Ovary (tissue), 9 donors: Measurements from ENCODE around the gene RASL10A. TPM values are rescaled to one million over a fixed set of nuclear protein-coding genes. Genes with fewer than 3 reads are reported as not detected.

Experiments
- DNase-seq, 5 donors: peaks; one replicate each; pipeline ENCODE4 v3.0.0-alpha.2; 2019 to 2020
- H3K27ac ChIP-seq, 2 donors: fragments of 200-600 bp; one replicate each; pipeline versions ENCODE4 v1.5.1 to v1.8.0; 2019 to 2022
- H3K27me3 ChIP-seq: fragments of 200-600 bp; one replicate; pipeline ENCODE4 v1.8.0; 2022
- H3K36me3 ChIP-seq: fragments of 200-600 bp; sonication (generic); one replicate; pipeline ENCODE4 v1.5.1; 2019
- H3K4me1 ChIP-seq: one replicate; pipeline ENCODE4 v1.8.1; 2013; ENCODE audit warnings: mild to moderate bottlenecking, moderate library complexity; ENCODE audit not compliant: insufficient read depth
- H3K4me3 ChIP-seq: fragments of 200-600 bp; sonication (generic); one replicate; pipeline ENCODE4 v1.5.1; 2017
- H3K9me3 ChIP-seq, 2 donors: fragments of 200-600 bp in 1 of 2; sonication (generic) in 1 of 2; one replicate each; pipeline versions ENCODE4 v1.5.1 to v1.8.1; 2013 to 2019; ENCODE audit warnings: mild to moderate bottlenecking in 1 of 2, moderate library complexity in 1 of 2
- EP300 ChIP-seq: sonication (generic); formaldehyde crosslinking; IDR thresholded peaks from one replicate; pipeline ENCODE4 v1.6.1; 2017; ENCODE audit warnings: antibody characterized with exemption
- POLR2A ChIP-seq: fragments of 450-650 bp; IDR thresholded peaks from one replicate; pipeline ENCODE4 v1.6.1; 2017; ENCODE audit warnings: antibody characterized with exemption, mild to moderate bottlenecking, moderate library complexity
- WGBS, 3 donors: extraction: QIAGEN DNeasy Blood & Tissue Kit in 1 of 3; methylation state at CpG; one replicate each; pipeline versions ENCODE4 v1.1.5 to v1.1.7; 2013 to 2017; 5-methylcytosine and 5-hydroxymethylcytosine counted together
- intact Hi-C, 4 donors: fragments of 100-400 bp; cut with DNase I; formaldehyde crosslinking; loops; one replicate each; pipeline versions ENCODE4 v1.11.0 to v1.15.1; 2022 to 2023
- polyA plus RNA-seq, 2 donors: library from polyadenylated mRNA; stranded (reverse); fragments of 200-250 nt in 1 of 2; fragments of 350-450 nt in 1 of 2; fragmentation: Illumina TruSeq in 1 of 2; extraction: RNeasy Lipid Tissue Mini Kit (QIAGEN cat#74804) in 1 of 2; gene quantifications; one replicate each; pipeline ENCODE4 v1.2.3, GENCODE V29; 2013 to 2014
- total RNA-seq, 7 donors: library from RNA; depleted of rRNA in 2 of 7; stranded (reverse); fragments of >200 nt in 2 of 7; fragmentation: NEBNext Ultra II Directional in 3 of 7; extraction: Animal tissue kit (Norgen Biotek cat#: 25700) in 3 of 7; gene quantifications; one replicate each; pipeline versions ENCODE4 v1.1.0 to v1.2.4, GENCODE V29; 2016 to 2023
- TF ChIP-seq, protein P1 (sequence below), 3 donors: fragments of 450-650 bp in 2 of 3; fragments of 200-600 bp in 1 of 3; IDR thresholded peaks; one replicate each; pipeline versions ENCODE4 v1.5.1 to v1.8.0; 2016 to 2022; ENCODE audit warnings: antibody characterized with exemption in 3 of 3, mild to moderate bottlenecking in 1 of 3
- donor health status: DM: no; HTN: no; CAD: no; lungs with moderate emphysema.
- donor health status: DM: no; HTN: no; CAD: no.
- donor health status: Bipolar disorder and iron deficiency.
- donor health status: DM: yes; HTN: yes; CAD: no.
- donor health status: DM: no; HTN: no; CAD: no.
- donor health status: DM: yes; HTN: yes; CAD: no.

RASL10A gene
- total and polyA plus RNA-seq, 9 donors, result 0.22 to 0.53 (median 0.40) TPM; not detected in 3

DNA sequence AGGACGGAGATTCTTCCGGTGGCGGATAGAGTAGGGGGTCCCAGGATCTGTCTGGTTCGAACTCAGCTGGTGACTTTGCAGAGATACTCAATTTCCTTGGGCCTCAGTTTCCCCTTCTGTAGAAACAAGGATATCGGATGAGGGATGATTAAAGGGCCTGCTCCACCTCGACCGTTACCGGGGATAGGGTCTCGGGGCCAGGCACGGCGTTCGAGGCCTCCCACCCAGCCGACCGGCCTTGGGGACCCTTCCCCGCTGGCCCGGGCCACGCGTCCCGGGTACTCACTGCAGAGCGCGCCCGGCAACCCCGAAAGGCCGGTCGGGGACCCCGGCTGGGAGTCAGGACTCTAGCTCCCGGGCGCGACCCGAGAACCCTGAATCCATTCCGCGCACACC lies 48.0 kb downstream of the RASL10A start:
- no peak for TF ChIP-seq POLR2A
- H3K27me3 ChIP-seq, result no peaks in the 10 kb centered on the region
- H3K4me3 ChIP-seq, result peak overlapping the region; percentile 98
- no peak for DNase-seq
- H3K4me1 ChIP-seq, result peaks cover 11% of the 10 kb centered on the region
- intact Hi-C loops, result no loop called here
- no peaks in the 10 kb centered on the region for H3K36me3 ChIP-seq
- 0 to 1% (median 0%) methylated on average over 28 to 32 of the region's 32 CpGs for WGBS, 3 donors
- H3K9me3 ChIP-seq, result no peaks in the 10 kb centered on the region
- H3K27ac ChIP-seq, result peak overlapping the region; percentile 84 to 99

DNA sequence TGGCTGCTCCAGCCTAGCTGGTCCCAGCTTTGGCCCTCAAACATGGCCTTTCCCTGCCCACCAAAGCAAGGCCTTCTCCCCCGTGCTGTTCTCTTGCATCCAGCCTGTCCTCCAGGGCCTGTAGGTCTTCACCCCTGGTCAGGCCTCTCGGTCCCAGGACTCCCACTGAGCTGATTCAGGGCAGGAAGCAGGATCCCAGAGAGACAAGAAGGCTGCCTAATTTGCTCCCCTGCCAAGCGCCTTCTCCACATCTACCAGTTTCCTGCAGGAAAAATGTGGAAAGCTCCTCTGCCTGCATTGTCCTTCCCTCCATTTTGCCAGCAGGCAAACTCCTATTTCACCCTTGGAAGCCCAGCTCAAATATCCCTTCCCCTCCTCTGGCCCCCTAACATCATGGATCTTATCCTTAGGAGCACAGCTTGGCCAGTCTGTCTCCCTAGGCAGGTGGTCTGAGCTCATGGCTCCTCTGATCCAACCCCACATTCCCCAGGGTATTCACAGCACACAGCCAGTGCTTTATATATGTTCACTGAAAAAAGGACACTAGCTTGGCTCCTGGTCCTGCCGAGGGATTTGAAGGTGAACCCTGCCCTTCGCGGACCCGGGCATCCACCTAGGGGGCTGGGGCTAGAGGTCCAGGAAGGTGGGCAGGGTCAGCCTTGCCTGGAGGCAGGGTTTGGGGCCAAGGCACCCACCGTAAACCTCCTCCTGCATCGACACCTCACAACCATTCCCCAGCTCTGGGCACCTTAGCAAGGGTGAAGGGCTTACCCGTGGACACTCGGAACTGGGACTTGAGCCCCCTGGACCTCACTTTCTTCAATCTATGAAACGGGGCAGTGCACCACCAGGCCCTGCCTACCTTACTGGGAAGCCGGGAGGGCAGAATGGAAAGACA lies 48.7 kb downstream of the RASL10A start:
- H3K4me3 ChIP-seq, result peak overlapping the region; percentile 98
- H3K4me1 ChIP-seq, result peaks cover 11% of the 10 kb centered on the region
- DNase-seq, result peak in 1 of 5 donors; percentile 27
- H3K27me3 ChIP-seq, result no peaks in the 10 kb centered on the region
- intact Hi-C loops, result no loop called here
- WGBS, 3 donors, result 11 to 12% (median 11%) methylated on average over 12 to 13 of the region's 13 CpGs
- no peaks in the 10 kb centered on the region for H3K36me3 ChIP-seq
- H3K27ac ChIP-seq, result peak overlapping the region; percentile 84 to 99
- H3K9me3 ChIP-seq, result no peaks in the 10 kb centered on the region
- TF ChIP-seq POLR2A (no peak), EP300 (no peak)
- TF ChIP-seq, protein P1, sequence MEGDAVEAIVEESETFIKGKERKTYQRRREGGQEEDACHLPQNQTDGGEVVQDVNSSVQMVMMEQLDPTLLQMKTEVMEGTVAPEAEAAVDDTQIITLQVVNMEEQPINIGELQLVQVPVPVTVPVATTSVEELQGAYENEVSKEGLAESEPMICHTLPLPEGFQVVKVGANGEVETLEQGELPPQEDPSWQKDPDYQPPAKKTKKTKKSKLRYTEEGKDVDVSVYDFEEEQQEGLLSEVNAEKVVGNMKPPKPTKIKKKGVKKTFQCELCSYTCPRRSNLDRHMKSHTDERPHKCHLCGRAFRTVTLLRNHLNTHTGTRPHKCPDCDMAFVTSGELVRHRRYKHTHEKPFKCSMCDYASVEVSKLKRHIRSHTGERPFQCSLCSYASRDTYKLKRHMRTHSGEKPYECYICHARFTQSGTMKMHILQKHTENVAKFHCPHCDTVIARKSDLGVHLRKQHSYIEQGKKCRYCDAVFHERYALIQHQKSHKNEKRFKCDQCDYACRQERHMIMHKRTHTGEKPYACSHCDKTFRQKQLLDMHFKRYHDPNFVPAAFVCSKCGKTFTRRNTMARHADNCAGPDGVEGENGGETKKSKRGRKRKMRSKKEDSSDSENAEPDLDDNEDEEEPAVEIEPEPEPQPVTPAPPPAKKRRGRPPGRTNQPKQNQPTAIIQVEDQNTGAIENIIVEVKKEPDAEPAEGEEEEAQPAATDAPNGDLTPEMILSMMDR (IDR thresholded peaks at IDR 0.05), result no peak

GRCh38 chr22:29265929-29266328 lies 49.6 kb downstream of the RASL10A start:
- Histone ChIP-seq H3K4me1 (peaks cover 9% of the 10 kb centered on the region), H3K36me3 (no peaks in the 10 kb centered on the region), H3K4me3 (no peak overlapping the region), H3K27ac (no peak overlapping the region), H3K9me3 (no peaks in the 10 kb centered on the region), H3K27me3 (no peaks in the 10 kb centered on the region)
- DNase-seq, result peak in 4 of 5 donors; percentile 27 to 61 (median 34)
- intact Hi-C loops, result no loop called here
- TF ChIP-seq, protein P1 (IDR thresholded peaks at IDR 0.05), result no peak
- no peak for TF ChIP-seq EP300
- no peak for TF ChIP-seq POLR2A
- 34 to 41% (median 34%) methylated on average over 4 of the region's 4 CpGs for WGBS, 3 donors

DNA sequence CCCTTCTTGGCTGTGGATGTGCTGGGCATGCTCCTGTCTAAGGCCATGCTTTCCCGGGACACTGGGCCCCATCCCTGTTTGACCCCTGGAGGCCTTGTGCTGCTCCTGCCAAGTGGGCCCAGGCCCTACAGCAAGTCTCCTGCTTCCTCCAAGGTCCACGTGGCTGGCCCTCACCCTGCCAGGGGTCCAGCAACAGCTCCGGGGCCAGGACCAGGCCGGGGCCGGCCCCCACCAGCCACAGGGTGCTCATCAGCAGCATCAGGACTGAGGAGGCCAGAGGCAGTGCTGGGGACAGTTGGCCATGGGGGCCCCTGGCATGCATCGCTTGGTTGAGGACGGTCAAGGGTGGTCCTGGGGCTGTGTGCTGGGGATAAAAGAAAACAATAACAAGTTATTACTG lies 50.2 kb downstream of the RASL10A start:
- no peaks in the 10 kb centered on the region for H3K36me3 ChIP-seq
- no peaks in the 10 kb centered on the region for H3K9me3 ChIP-seq
- peak in 1 of 5 donors; percentile 23 for DNase-seq
- H3K4me3 ChIP-seq, result no peak overlapping the region
- TF ChIP-seq EP300, result no peak
- no peak for TF ChIP-seq POLR2A
- TF ChIP-seq, protein P1 (IDR thresholded peaks at IDR 0.05), result no peak
- peaks cover 7% of the 10 kb centered on the region for H3K4me1 ChIP-seq
- no peak overlapping the region for H3K27ac ChIP-seq
- intact Hi-C loops, result no loop called here
- no peaks in the 10 kb centered on the region for H3K27me3 ChIP-seq
- whole genome bisulfite sequencing, 3 donors, result 79 to 83% (median 81%) methylated on average over 7 of the region's 7 CpGs

GRCh38 chr22:29263791-29264276 lies 51.7 kb downstream of the RASL10A start:
- no peak for TF ChIP-seq POLR2A
- TF ChIP-seq, protein P1 (IDR thresholded peaks at IDR 0.05), result no peak
- no peak for TF ChIP-seq EP300
- DNase-seq, result peak in 1 of 5 donors; percentile 16
- Histone ChIP-seq H3K36me3 (no peaks in the 10 kb centered on the region), H3K9me3 (no peaks in the 10 kb centered on the region), H3K4me3 (no peak overlapping the region), H3K27me3 (no peaks in the 10 kb centered on the region), H3K4me1 (peaks cover 7% of the 10 kb centered on the region), H3K27ac (no peak overlapping the region)
- intact Hi-C loops, result no loop called here
- 72 to 89% (median 82%) methylated on average over 11 to 14 of the region's 14 CpGs for WGBS, 3 donors
